HepG2 (cell line): ENCODE data around the gene MAN1A1. TPM values are rescaled to one million over a fixed set of nuclear protein-coding genes. Genes with fewer than 3 reads are reported as not detected.

Experiments
- ATAC-seq: fragments of 200-7000 bp; cut with Tn5 transposase; 3 replicates; pipeline ENCODE4 v1.9.1; 2020; ENCODE audit warnings: mild to moderate bottlenecking, moderate library complexity
- BruUV-seq: library from RNA; stranded (reverse); fragments of 400-500 nt; replicated peaks from 2 replicates; lab custom pipeline; 2021; lab: Mats Ljungman, UMichigan
- CTCF ChIA-PET: fragments of 300-600 bp; formaldehyde crosslinking; extraction: SDS; loops from one replicate; lab custom pipeline; 2021; ENCODE audit warnings: low total read pairs, inconsistent platforms, low intra/inter-chr PET ratio; lab: Yijun Ruan, JAX
- POLR2A ChIA-PET: fragments of 350-600 bp; sonication (Branson Sonifier 250); formaldehyde crosslinking; loops from one replicate; lab custom pipeline; 2020; ENCODE audit warnings: antibody characterized with exemption, inconsistent platforms; lab: Yijun Ruan, JAX
- DNase-seq: peaks from one replicate; pipeline ENCODE4 v3.0.0-alpha.2; 2015; ENCODE audit warnings: low spot score
- FAIRE-seq: peaks from 3 replicates; lab custom pipeline; 2011; peaks lifted over from hg19 to GRCh38; lab: Jason Lieb, UNC
- H2AFZ ChIP-seq: one replicate; pipeline ENCODE4 v1.6.1; 2011; ENCODE audit warnings: low read length, inconsistent platforms
- H3K27ac ChIP-seq: fragments of 300-600 bp; 3 replicates; pipeline ENCODE4 v1.8.0; 2011; ENCODE audit warnings: mixed run types, mild to moderate bottlenecking, mixed read lengths, low read length, inconsistent platforms; ENCODE audit not compliant: insufficient read depth; ENCODE audit errors: extremely low read length
- H3K27me3 ChIP-seq, 2 experiments: fragments of 200-600 bp in 1 of 2; 2 replicates in 1 of 2; 3 replicates in 1 of 2; pipeline versions ENCODE4 v1.6.0 to v1.8.0; 2011; ENCODE audit warnings: low read length in 2 of 2, mild to moderate bottlenecking in 2 of 2, moderate library complexity in 2 of 2, inconsistent platforms in 1 of 2; ENCODE audit not compliant: insufficient read depth in 2 of 2, control insufficient read depth in 1 of 2
- H3K36me3 ChIP-seq, 2 experiments: fragments of 200-600 bp in 1 of 2; replicated peaks in 1 of 2; 2 replicates in 1 of 2; 3 replicates in 1 of 2; pipeline versions ENCODE4 v1.5.1 to v1.8.0; 2011; ENCODE audit warnings: low read length in 2 of 2, inconsistent platforms in 1 of 2; ENCODE audit not compliant: insufficient read depth in 2 of 2, control insufficient read depth in 1 of 2
- H3K4me1 ChIP-seq: 2 replicates; pipeline ENCODE4 v1.5.1; 2012; ENCODE audit warnings: low read length, inconsistent platforms; ENCODE audit not compliant: insufficient read depth
- H3K4me2 ChIP-seq: 2 replicates; pipeline ENCODE4 v1.6.0; 2011; ENCODE audit warnings: low read depth, low read length, inconsistent platforms
- H3K4me3 ChIP-seq, 3 experiments: fragments of 200-600 bp in 1 of 3; sonication (generic), shearing (Covaris generic) in 1 of 3; replicated peaks in 1 of 3; 2 replicates each; pipeline ENCODE4 v1.5.1; 2011 to 2016; ENCODE audit warnings: low read length in 3 of 3, inconsistent platforms in 2 of 3, low read depth in 2 of 3, mild to moderate bottlenecking in 2 of 3, control low read depth in 1 of 3, mixed read lengths in 1 of 3; ENCODE audit not compliant: insufficient read depth in 1 of 3
- H3K79me2 ChIP-seq: one replicate; pipeline ENCODE4 v1.6.1; 2011; ENCODE audit warnings: low read length, inconsistent platforms; ENCODE audit not compliant: insufficient read depth
- H3K9ac ChIP-seq: 2 replicates; pipeline ENCODE4 v1.6.0; 2011; ENCODE audit warnings: mild to moderate bottlenecking, low read depth, low read length, inconsistent platforms; ENCODE audit not compliant: insufficient read depth
- H3K9me3 ChIP-seq: 2 replicates; pipeline ENCODE4 v1.5.1; 2012; ENCODE audit warnings: mild to moderate bottlenecking, low read length
- H4K20me1 ChIP-seq: 2 replicates; pipeline ENCODE4 v1.6.0; 2011; ENCODE audit warnings: inconsistent platforms, mild to moderate bottlenecking, low read length, moderate library complexity; ENCODE audit not compliant: insufficient read depth
- POLR2A ChIP-seq, 2 experiments: IDR thresholded peaks; 2 replicates each; pipeline ENCODE4 v1.6.1; 2011; ENCODE audit warnings: low read depth in 2 of 2, low read length in 2 of 2, mild to moderate bottlenecking in 1 of 2, moderate library complexity in 1 of 2; ENCODE audit not compliant: insufficient read depth in 1 of 2
- SOX13 ChIP-seq, 3 experiments: fragments of 450-650 bp in 1 of 3; sonication (generic) in 1 of 3; formaldehyde crosslinking in 1 of 3; IDR thresholded peaks in 2 of 3; conservative IDR thresholded peaks in 1 of 3; 2 replicates each; pipeline versions ENCODE4 v1.5.0 to v1.6.1; 2016 to 2020; ENCODE audit warnings: antibody characterized with exemption in 1 of 3, mild to moderate bottlenecking in 1 of 3, missing compliant biosample characterization in 1 of 3, missing genetic modification reagents in 1 of 3, moderate library complexity in 1 of 3
- SOX6 ChIP-seq, 2 experiments: fragments of 450-650 bp in 1 of 2; sonication (generic) in 1 of 2; formaldehyde crosslinking in 1 of 2; IDR thresholded peaks; 2 replicates each; pipeline versions ENCODE4 v1.4.0 to v1.6.1; 2017 to 2020; ENCODE audit warnings: antibody characterized with exemption in 1 of 2, mild to moderate bottlenecking in 1 of 2, missing genetic modification reagents in 1 of 2
- SPEN ChIP-seq: sonication (generic); formaldehyde crosslinking; IDR thresholded peaks from 2 replicates; pipeline ENCODE4 v1.5.1; 2020; ENCODE audit warnings: low read depth, mild to moderate bottlenecking, missing genetic modification reagents
- TCF7 ChIP-seq: sonication (generic); IDR thresholded peaks from 2 replicates; pipeline ENCODE4 v1.6.1; 2016; ENCODE audit warnings: antibody characterized with exemption, low read depth
- WGBS: methylation state at CpG from one replicate; pipeline ENCODE4 v1.1.6; 2017; ENCODE audit warnings: low lambda C conversion rate; 5-methylcytosine and 5-hydroxymethylcytosine counted together
- in situ Hi-C: cut with HindIII; loops from 2 replicates; pipeline ENCODE4 v1.10.0; 2017; ENCODE audit warnings: low pct_unique_long_range_greater_than_20kb; ENCODE audit not compliant: extremely low pct_ligation_motif_present
- intact Hi-C: fragments of 100-400 bp; cut with micrococcal nuclease; formaldehyde crosslinking; loops from one replicate; pipeline ENCODE4 v1.10.0; 2022; ENCODE audit not compliant: unreplicated experiment
- polyA plus RNA-seq, 8 experiments: library from polyadenylated mRNA; depleted of rRNA in 3 of 8; stranded (reverse) in 7 of 8; unstranded in 1 of 8; fragments of >200 nt; fragmentation: Illumina TruSeq in 4 of 8; extraction: Trizol in 4 of 8; gene quantifications; 2 replicates each; pipeline versions ENCODE4 v1.2.1 to v1.2.3, GENCODE V29; 2011 to 2016; ENCODE audit warnings: low read depth in 4 of 8, missing spikeins in 1 of 8, mixed read lengths in 1 of 8; ENCODE audit not compliant: insufficient read depth in 1 of 8
- total RNA-seq, 5 experiments: library from RNA; depleted of rRNA; stranded (reverse); fragments of >200 nt; fragmentation: Illumina TruSeq; extraction: Trizol; gene quantifications; 2 replicates each; pipeline ENCODE4 v1.2.3, GENCODE V29; 2016; ENCODE audit warnings: low read depth in 1 of 5
- TF ChIP-seq, protein P1 (sequence below): IDR thresholded peaks from 2 replicates; pipeline ENCODE4 v1.6.1; 2012; ENCODE audit warnings: low read depth, low read length, improper control_type of control experiment
- TF ChIP-seq, protein P2 (sequence below): sonication (generic); IDR thresholded peaks from 2 replicates; pipeline ENCODE4 v1.6.1; 2016; ENCODE audit warnings: low read depth, borderline replicate concordance
- TF ChIP-seq, protein P3 (sequence below), 2 experiments: sonication (generic) in 1 of 2; formaldehyde crosslinking in 1 of 2; IDR thresholded peaks; 2 replicates each; pipeline versions ENCODE4 v1.4.0 to v1.6.1; 2016 to 2020; ENCODE audit warnings: borderline replicate concordance in 1 of 2, low read depth in 1 of 2, mild to moderate bottlenecking in 1 of 2, missing genetic modification reagents in 1 of 2
- TF ChIP-seq, protein P4 (sequence below): sonication (generic); formaldehyde crosslinking; IDR thresholded peaks from 2 replicates; pipeline ENCODE4 v1.4.0; 2020; ENCODE audit warnings: missing genetic modification reagents
- TF ChIP-seq, protein P5 (sequence below): sonication (generic); formaldehyde crosslinking; conservative IDR thresholded peaks from 2 replicates; pipeline ENCODE4 v1.4.0; 2020; ENCODE audit warnings: missing genetic modification reagents

MAN1A1 gene
- total and polyA plus RNA-seq, 2 of the 13 experiments (the other 11 are each of a cell fraction or from before 2014, with no cell fraction given) = 156 to 236 TPM

DNA sequence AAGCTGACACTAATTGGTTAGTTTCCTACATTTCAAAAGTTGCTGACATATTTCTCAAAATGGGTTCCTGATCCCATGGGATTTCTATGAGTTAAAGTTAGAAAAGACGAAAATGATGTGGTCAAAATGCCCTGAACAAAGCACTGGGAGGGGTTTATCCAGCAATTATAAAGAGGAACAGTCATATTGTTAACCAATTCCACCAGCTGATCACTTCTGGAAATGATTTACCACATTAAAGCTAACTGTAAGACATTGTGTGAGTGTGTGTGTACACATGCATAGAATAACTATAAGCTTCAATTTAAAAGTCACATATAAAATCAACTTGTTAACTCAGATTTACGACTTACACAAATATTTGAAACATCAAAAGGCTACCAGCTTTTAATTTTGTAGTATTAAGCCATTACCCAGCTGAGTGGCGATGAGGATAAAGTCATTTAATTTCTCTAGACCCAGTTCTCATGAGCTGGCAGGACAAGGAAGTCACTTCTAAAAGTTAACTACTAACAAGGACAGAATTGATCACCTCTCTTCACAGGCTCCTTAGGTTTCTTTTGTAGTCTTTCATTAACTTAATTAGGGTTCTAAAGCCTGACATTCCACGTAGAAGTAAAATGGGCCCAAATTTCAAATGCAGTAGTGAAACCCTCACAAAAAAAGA is 40.4 kb downstream of the MAN1A1 start:
- H3K27me3 ChIP-seq = no peaks in the 10 kb centered on the region
- ChIA-PET POLR2A (interaction anchor here (1.1 to 1.6 kb wide), 2 partner anchors 38 to 48 kb away, joined by 3 to 8 read pairs; no protein-coding TSS in a partner anchor), CTCF (interaction anchor here (1.2 kb wide), 1 partner anchor 38 kb away, joined by 3 read pairs; no protein-coding TSS in a partner anchor)
- peaks cover 68% of the 10 kb centered on the region for H3K4me1 ChIP-seq
- DNase-seq (peak; percentile 51), ATAC-seq (peak; percentile 19; the same call in 1 of the 3 replicates), FAIRE-seq (no peak)
- H3K9ac ChIP-seq = no peak overlapping the region
- no peak overlapping the region for H2AFZ ChIP-seq
- intact Hi-C loops (loop anchor here (2.0 kb wide), 2 partner anchors 16 to 38 kb away; no protein-coding TSS in a partner anchor), in situ Hi-C loops (no loop called here)
- peaks cover 100% of the 10 kb centered on the region for H3K79me2 ChIP-seq
- H3K27ac ChIP-seq = peak overlapping the region; percentile 52
- H3K9me3 ChIP-seq = no peaks in the 10 kb centered on the region
- no TSS peak for BruUV-seq
- WGBS = 90% methylated on average over 4 of the region's 4 CpGs
- H3K36me3 ChIP-seq = peaks cover 21 to 64% of the 10 kb centered on the region in 2 experiments
- no peak overlapping the region for H3K4me3 ChIP-seq
- no peak overlapping the region for H3K4me2 ChIP-seq
- peaks cover 82% of the 10 kb centered on the region for H4K20me1 ChIP-seq
- TF ChIP-seq, protein P1, sequence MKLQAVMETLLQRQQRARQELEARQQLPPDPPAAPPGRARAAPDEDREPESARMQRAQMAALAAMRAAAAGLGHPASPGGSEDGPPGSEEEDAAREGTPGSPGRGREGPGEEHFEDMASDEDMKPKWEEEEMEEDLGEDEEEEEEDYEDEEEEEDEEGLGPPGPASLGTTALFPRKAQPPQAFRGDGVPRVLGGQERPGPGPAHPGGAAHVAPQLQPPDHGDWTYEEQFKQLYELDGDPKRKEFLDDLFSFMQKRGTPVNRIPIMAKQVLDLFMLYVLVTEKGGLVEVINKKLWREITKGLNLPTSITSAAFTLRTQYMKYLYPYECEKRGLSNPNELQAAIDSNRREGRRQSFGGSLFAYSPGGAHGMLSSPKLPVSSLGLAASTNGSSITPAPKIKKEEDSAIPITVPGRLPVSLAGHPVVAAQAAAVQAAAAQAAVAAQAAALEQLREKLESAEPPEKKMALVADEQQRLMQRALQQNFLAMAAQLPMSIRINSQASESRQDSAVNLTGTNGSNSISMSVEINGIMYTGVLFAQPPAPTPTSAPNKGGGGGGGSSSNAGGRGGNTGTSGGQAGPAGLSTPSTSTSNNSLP = 0 out of 2 replicates have a peak, but pooled peaks have one; percentile 34
- TF ChIP-seq, protein P2, sequence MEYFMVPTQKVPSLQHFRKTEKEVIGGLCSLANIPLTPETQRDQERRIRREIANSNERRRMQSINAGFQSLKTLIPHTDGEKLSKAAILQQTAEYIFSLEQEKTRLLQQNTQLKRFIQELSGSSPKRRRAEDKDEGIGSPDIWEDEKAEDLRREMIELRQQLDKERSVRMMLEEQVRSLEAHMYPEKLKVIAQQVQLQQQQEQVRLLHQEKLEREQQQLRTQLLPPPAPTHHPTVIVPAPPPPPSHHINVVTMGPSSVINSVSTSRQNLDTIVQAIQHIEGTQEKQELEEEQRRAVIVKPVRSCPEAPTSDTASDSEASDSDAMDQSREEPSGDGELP = peak; percentile 89
- TF ChIP-seq POLR2A (IDR thresholded peaks at IDR 0.05; ENCODE audit: insufficient read depth in 1 of 2, low read depth in 2 of 2, low read length in 2 of 2) (no peak), SOX6 (IDR thresholded peaks at IDR 0.05) (no peak), SOX6 (CRISPR knock-in tag; IDR thresholded peaks at IDR 0.05) (peak; percentile 11; the same call in 1 of the 2 replicates), SPEN (no peak), SOX13 (IDR thresholded peaks at IDR 0.05) (no peak), SOX13 (CRISPR knock-in tag; conservative IDR thresholded peaks at IDR 0.05 in 1 of 2, IDR thresholded peaks at IDR 0.05 in 1 of 2) (peak in 1 of 2 experiments; percentile 17; a peak in 1 of 4 replicates), TCF7 (peak; percentile 13; the same call in 1 of the 2 replicates)
- TF ChIP-seq, protein P3, sequence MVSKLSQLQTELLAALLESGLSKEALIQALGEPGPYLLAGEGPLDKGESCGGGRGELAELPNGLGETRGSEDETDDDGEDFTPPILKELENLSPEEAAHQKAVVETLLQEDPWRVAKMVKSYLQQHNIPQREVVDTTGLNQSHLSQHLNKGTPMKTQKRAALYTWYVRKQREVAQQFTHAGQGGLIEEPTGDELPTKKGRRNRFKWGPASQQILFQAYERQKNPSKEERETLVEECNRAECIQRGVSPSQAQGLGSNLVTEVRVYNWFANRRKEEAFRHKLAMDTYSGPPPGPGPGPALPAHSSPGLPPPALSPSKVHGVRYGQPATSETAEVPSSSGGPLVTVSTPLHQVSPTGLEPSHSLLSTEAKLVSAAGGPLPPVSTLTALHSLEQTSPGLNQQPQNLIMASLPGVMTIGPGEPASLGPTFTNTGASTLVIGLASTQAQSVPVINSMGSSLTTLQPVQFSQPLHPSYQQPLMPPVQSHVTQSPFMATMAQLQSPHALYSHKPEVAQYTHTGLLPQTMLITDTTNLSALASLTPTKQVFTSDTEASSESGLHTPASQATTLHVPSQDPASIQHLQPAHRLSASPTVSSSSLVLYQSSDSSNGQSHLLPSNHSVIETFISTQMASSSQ (IDR thresholded peaks at IDR 0.05; ENCODE audit: low read depth) = peak; percentile 60; the same call in 1 of the 2 replicates
- TF ChIP-seq, protein P3 (CRISPR knock-in tag; IDR thresholded peaks at IDR 0.05; ENCODE audit: borderline replicate concordance) = no peak
- TF ChIP-seq, protein P4, sequence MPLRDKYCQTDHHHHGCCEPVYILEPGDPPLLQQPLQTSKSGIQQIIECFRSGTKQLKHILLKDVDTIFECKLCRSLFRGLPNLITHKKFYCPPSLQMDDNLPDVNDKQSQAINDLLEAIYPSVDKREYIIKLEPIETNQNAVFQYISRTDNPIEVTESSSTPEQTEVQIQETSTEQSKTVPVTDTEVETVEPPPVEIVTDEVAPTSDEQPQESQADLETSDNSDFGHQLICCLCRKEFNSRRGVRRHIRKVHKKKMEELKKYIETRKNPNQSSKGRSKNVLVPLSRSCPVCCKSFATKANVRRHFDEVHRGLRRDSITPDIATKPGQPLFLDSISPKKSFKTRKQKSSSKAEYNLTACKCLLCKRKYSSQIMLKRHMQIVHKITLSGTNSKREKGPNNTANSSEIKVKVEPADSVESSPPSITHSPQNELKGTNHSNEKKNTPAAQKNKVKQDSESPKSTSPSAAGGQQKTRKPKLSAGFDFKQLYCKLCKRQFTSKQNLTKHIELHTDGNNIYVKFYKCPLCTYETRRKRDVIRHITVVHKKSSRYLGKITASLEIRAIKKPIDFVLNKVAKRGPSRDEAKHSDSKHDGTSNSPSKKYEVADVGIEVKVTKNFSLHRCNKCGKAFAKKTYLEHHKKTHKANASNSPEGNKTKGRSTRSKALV (CRISPR knock-in tag) = 0 out of 2 replicates have a peak, but pooled peaks have one; percentile 22
- TF ChIP-seq, protein P5, sequence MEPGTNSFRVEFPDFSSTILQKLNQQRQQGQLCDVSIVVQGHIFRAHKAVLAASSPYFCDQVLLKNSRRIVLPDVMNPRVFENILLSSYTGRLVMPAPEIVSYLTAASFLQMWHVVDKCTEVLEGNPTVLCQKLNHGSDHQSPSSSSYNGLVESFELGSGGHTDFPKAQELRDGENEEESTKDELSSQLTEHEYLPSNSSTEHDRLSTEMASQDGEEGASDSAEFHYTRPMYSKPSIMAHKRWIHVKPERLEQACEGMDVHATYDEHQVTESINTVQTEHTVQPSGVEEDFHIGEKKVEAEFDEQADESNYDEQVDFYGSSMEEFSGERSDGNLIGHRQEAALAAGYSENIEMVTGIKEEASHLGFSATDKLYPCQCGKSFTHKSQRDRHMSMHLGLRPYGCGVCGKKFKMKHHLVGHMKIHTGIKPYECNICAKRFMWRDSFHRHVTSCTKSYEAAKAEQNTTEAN (CRISPR knock-in tag) = 0 out of 2 replicates have a peak, but pooled peaks have one; percentile 34
